PC-9 (cell line): ENCODE measurements around the gene CR1. TPM values are rescaled to one million over a fixed set of nuclear protein-coding genes. Genes with fewer than 3 reads are reported as not detected.
A peak's percentile ranks its signal among the peaks of the same experiment; 100 is the strongest.
"Not testable (repeated sequence)": the region's sequence is repeated elsewhere in the genome, so short reads cannot be mapped to it uniquely, and the experiment has no call there.

Source experiments
- BruUV-seq: library from RNA; stranded (reverse); fragments of 400-500 nt; replicated peaks from 2 replicates; lab custom pipeline; 2021; lab: Mats Ljungman, UMichigan
- CTCF ChIA-PET: fragments of 300-600 bp; sonication (Branson Sonifier 250); formaldehyde crosslinking; loops from one replicate; lab custom pipeline; 2022; ENCODE audit warnings: antibody characterized with exemption; lab: Charles Lee
- POLR2A ChIA-PET: fragments of 300-600 bp; sonication (Branson Sonifier 250); formaldehyde crosslinking; loops from one replicate; lab custom pipeline; 2022; ENCODE audit warnings: antibody characterized with exemption; ENCODE audit not compliant: unreplicated experiment; lab: Charles Lee
- DNase-seq, 2 experiments: peaks; one replicate each; pipeline versions ENCODE4 v3.0.0 to v3.0.0-alpha.2; 2015 to 2022; ENCODE audit warnings: mixed read lengths in 1 of 2
- H2AFZ ChIP-seq: fragments of 200-600 bp; sonication (generic); 2 replicates; pipeline ENCODE4 v1.8.1; 2017; ENCODE audit warnings: antibody characterized with exemption
- H3F3A ChIP-seq: fragments of 200-600 bp; sonication (generic); 2 replicates; pipeline ENCODE4 v1.8.1; 2017; ENCODE audit warnings: antibody characterized with exemption, mild to moderate bottlenecking, low read depth; ENCODE audit not compliant: insufficient read depth
- H3K27ac ChIP-seq: fragments of 200-600 bp; sonication (generic); 2 replicates; pipeline ENCODE4 v1.6.1; 2016; ENCODE audit warnings: mixed run types
- H3K27me3 ChIP-seq: fragments of 200-600 bp; sonication (generic); 2 replicates; pipeline ENCODE4 v1.6.1; 2016; ENCODE audit warnings: low read depth, mixed run types; ENCODE audit not compliant: insufficient read depth
- H3K36me3 ChIP-seq: fragments of 200-600 bp; sonication (generic); 2 replicates; pipeline ENCODE4 v1.6.1; 2016; ENCODE audit warnings: low read depth, mixed run types
- H3K4me1 ChIP-seq: fragments of 200-600 bp; sonication (generic); replicated peaks from 2 replicates; pipeline ENCODE4 v1.6.1; 2016; ENCODE audit warnings: mixed run types; ENCODE audit not compliant: insufficient read depth
- H3K4me2 ChIP-seq: fragments of 200-600 bp; sonication (generic); 2 replicates; pipeline ENCODE4 v1.6.1; 2017; ENCODE audit warnings: mixed run types
- H3K4me3 ChIP-seq: fragments of 200-600 bp; sonication (generic); 2 replicates; pipeline ENCODE4 v1.6.1; 2016; ENCODE audit warnings: mixed run types
- H3K79me2 ChIP-seq: fragments of 200-600 bp; sonication (generic); 2 replicates; pipeline ENCODE4 v1.6.1; 2017; ENCODE audit warnings: low read depth, mixed run types
- H3K9me2 ChIP-seq: fragments of 200-600 bp; sonication (generic); 2 replicates; pipeline ENCODE4 v1.8.1; 2017; ENCODE audit warnings: mild to moderate bottlenecking; ENCODE audit not compliant: insufficient read depth
- H3K9me3 ChIP-seq: fragments of 200-600 bp; sonication (generic); 2 replicates; pipeline ENCODE4 v1.8.1; 2016; ENCODE audit warnings: low read depth; ENCODE audit not compliant: insufficient read depth
- H4K20me1 ChIP-seq: fragments of 200-600 bp; sonication (generic); 2 replicates; pipeline ENCODE4 v1.8.1; 2017; ENCODE audit not compliant: insufficient read depth
- EZH2 ChIP-seq: fragments of 200-600 bp; sonication (generic); IDR thresholded peaks from 2 replicates; pipeline ENCODE4 v1.8.0; 2017; ENCODE audit warnings: antibody characterized with exemption, low read depth
- intact Hi-C: fragments of 100-400 bp; cut with micrococcal nuclease; formaldehyde crosslinking; loops from one replicate; pipeline ENCODE4 v1.10.0; 2022; ENCODE audit not compliant: unreplicated experiment
- total RNA-seq: library from RNA; stranded (reverse); gene quantifications from 2 replicates; pipeline ENCODE4 v1.2.3, GENCODE V29; 2021
- TF ChIP-seq, protein P1 (sequence below): fragments of 200-600 bp; sonication (generic); conservative IDR thresholded peaks from 2 replicates; pipeline ENCODE4 v1.6.1; 2017; ENCODE audit warnings: mixed run types, antibody characterized with exemption, mild to moderate bottlenecking, moderate library complexity

CR1 gene
- total RNA-seq, 1 experiment from 2014 or later, result not detected

DNA sequence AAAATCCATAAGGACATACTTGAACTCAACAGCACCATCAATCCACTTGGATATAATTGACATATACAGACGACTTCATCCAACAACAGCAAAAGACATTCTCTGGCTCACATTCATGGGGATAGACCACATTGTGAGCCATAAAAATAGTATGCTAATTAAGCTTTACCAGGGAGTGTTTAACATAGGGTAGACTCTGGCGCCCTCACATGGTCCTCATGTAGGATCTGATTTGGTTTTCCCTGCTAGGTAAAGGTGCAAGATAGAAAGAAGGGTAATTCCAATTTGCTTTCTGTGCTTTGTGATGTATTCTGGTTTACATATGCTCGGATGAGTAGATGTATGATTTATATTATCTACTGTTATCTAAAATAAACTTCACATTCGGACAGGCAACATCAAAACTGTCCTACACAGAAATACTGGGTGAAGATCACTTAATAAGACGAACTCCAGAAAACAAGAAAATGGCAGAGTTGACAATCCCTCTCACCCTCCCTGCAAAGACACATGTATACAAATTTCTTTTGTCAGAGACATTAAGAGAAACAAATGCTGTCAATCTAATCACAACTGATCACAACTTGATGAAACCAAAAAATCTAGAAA is 176.7 kb downstream of the CR1 start:
- H3K36me3 ChIP-seq, result no peaks in the 10 kb centered on the region
- TF ChIP-seq, protein P1, sequence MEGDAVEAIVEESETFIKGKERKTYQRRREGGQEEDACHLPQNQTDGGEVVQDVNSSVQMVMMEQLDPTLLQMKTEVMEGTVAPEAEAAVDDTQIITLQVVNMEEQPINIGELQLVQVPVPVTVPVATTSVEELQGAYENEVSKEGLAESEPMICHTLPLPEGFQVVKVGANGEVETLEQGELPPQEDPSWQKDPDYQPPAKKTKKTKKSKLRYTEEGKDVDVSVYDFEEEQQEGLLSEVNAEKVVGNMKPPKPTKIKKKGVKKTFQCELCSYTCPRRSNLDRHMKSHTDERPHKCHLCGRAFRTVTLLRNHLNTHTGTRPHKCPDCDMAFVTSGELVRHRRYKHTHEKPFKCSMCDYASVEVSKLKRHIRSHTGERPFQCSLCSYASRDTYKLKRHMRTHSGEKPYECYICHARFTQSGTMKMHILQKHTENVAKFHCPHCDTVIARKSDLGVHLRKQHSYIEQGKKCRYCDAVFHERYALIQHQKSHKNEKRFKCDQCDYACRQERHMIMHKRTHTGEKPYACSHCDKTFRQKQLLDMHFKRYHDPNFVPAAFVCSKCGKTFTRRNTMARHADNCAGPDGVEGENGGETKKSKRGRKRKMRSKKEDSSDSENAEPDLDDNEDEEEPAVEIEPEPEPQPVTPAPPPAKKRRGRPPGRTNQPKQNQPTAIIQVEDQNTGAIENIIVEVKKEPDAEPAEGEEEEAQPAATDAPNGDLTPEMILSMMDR, result peak; percentile 66
- TF ChIP-seq EZH2, result no peak
- H3K79me2 ChIP-seq, result no peaks in the 10 kb centered on the region
- intact Hi-C loops, result no loop called here
- no peak overlapping the region for H3K4me3 ChIP-seq
- no TSS peak for BruUV-seq
- H3K4me2 ChIP-seq, result no peak overlapping the region
- ChIA-PET POLR2A (interaction anchor here (0.6 kb wide), 1 partner anchor 1060 kb away, joined by 10 read pairs; no protein-coding TSS in a partner anchor), CTCF (interaction anchor here (0.5 to 1.0 kb wide), 4 partner anchors 52 to 124 kb away, joined by 3 to 5 read pairs (median 4); no protein-coding TSS in a partner anchor)
- H4K20me1 ChIP-seq, result no peaks in the 10 kb centered on the region
- H3K27ac ChIP-seq, result no peak overlapping the region
- H3F3A ChIP-seq, result no peaks in the 10 kb centered on the region
- no peaks in the 10 kb centered on the region for H3K27me3 ChIP-seq
- 0 out of 2 replicates have a peak, but pooled peaks cover 4% of the 10 kb centered on the region for H3K4me1 ChIP-seq
- H3K9me3 ChIP-seq, result no peaks in the 10 kb centered on the region
- no peak overlapping the region for H2AFZ ChIP-seq
- peak in 1 of 2 experiments; percentile 11 for DNase-seq
- H3K9me2 ChIP-seq, result no peaks in the 10 kb centered on the region

- 0 out of 2 replicates have a peak, but pooled peaks cover 4% of the 10 kb centered on the region for H3K4me1 ChIP-seq
- no peak overlapping the region for H3K4me2 ChIP-seq
- POLR2A ChIA-PET, result no interaction called here
- no peak overlapping the region for H3K4me3 ChIP-seq
- TF ChIP-seq EZH2, result no peak
- TF ChIP-seq, protein P1, result no peak
- no peak overlapping the region for H2AFZ ChIP-seq
- DNase-seq, result no peak
- H3K9me3 ChIP-seq, result no peaks in the 10 kb centered on the region
- no peaks in the 10 kb centered on the region for H3K9me2 ChIP-seq
- CTCF ChIA-PET, result no interaction called here
- no TSS peak for BruUV-seq
- intact Hi-C loops, result no loop called here
- H3K27ac ChIP-seq, result no peak overlapping the region
- no peaks in the 10 kb centered on the region for H4K20me1 ChIP-seq
- H3K79me2 ChIP-seq, result no peaks in the 10 kb centered on the region
- no peaks in the 10 kb centered on the region for H3K36me3 ChIP-seq
- no peaks in the 10 kb centered on the region for H3F3A ChIP-seq
- H3K27me3 ChIP-seq, result no peaks in the 10 kb centered on the region
These were observed 177.4 kb downstream of the CR1 start for GRCh38 chr1:207673399-207673798.

DNA sequence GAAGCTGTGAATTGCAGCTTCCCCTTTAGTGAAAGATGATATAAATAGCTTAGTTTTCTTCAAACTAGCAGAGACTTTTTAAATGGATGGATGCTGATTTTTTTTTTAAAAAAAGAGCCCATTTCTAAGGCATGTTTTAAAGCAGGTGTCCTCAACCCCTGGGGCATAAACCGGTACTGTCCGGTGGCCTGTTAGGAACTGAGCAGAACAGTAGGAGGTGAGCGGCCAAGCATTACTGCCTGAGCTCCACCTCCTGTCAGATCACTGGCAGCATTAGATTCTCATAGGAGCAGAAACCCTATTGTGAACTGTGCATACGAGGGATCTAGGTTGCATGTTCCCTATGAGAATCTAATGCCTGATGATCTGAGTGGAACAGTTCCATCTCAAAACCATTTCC is 180.2 kb downstream of the CR1 start:
- Histone ChIP-seq H3K36me3 (no peaks in the 10 kb centered on the region), H3K9me2 (no peaks in the 10 kb centered on the region), H3K4me3 (no peak overlapping the region), H4K20me1 (no peaks in the 10 kb centered on the region), H3K4me2 (no peak overlapping the region), H3K79me2 (no peaks in the 10 kb centered on the region), H2AFZ (no peak overlapping the region), H3K27ac (no peak overlapping the region), H3K9me3 (no peaks in the 10 kb centered on the region), H3K4me1 (0 out of 2 replicates have a peak, but pooled peaks cover 4% of the 10 kb centered on the region), H3F3A (no peaks in the 10 kb centered on the region), H3K27me3 (no peaks in the 10 kb centered on the region)
- TF ChIP-seq, protein P1, result no peak
- TF ChIP-seq EZH2, result no peak
- intact Hi-C loops, result no loop called here
- ChIA-PET CTCF (no interaction called here), POLR2A (no interaction called here)
- no peak for DNase-seq
- no TSS peak for BruUV-seq

DNA sequence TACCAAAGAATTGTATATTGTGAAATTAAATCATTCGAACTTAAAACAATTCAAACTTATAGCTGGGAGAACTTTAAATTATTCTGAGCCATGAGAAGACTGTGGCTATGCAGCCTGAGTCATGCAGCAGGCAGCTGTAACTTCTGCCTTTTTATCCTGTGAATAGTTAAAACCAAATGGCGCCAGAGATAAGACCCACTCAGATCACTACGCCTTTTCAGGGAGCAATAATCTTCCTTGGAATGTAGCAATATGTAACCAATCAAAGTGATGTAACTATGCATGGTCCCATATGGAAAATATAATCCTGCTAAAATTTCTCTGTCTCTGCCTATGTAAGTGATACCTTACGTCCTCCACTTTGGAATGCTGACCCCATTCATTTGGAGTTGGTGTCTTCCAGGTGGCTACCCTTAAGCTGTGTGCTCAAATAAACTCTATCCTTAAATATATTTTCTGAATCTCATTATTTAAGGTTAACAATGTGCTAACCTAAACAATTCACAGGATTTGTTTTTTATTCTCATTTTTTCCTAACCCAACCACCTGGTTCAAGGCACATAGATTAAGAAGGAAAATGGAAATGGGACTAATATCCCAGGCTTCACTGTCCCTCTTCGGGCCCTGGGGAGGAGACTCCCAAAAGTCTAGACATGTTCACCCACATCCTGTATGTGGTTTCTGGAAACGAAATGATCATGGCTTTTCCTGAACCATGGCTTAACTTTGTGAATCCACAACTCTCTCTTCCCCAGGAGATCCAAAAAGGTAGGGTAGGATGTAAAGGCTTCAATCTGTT is 184.8 kb downstream of the CR1 start:
- H3K4me1 ChIP-seq, DNase-seq, POLR2A ChIA-PET, H3K27ac ChIP-seq, H3K4me3 ChIP-seq, H3K9me3 ChIP-seq, H3K36me3 ChIP-seq, H3K4me2 ChIP-seq, H3F3A ChIP-seq, H3K79me2 ChIP-seq, H2AFZ ChIP-seq, H4K20me1 ChIP-seq, intact Hi-C loops, H3K27me3 ChIP-seq, H3K9me2 ChIP-seq, CTCF ChIA-PET, BruUV-seq: not testable (repeated sequence)

DNA sequence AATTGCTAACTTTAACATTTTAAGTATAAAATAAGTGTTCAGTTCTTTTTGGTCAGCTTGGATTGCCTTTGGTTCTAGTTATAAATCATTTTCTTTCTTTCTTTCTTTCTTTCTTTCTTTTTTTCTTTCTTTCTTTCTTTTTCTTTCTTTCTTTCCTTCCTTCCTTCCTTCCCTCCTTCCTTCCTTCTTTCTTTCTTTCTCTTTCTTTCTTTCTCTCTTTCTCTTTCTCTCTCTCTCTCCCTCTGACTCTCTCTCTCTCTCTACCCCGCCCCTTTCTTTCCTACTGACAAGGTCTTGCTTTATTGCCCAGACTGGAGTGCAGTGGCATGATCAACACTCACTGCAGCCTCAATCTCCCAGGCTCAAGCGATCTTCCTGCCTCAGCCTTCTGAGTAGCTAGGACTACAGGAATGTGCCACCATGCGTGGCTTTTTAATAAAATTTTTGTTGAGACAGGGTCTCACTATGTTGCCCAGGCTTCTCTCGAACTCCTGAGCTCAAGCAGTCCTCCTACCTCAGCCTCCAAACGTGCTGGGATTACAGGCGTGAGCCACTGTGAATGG is 187.0 kb downstream of the CR1 start:
- BruUV-seq, H3K4me1 ChIP-seq, H3K36me3 ChIP-seq, intact Hi-C loops, H3K27me3 ChIP-seq, H3K9me3 ChIP-seq, H3K9me2 ChIP-seq, H3K79me2 ChIP-seq, H3K4me2 ChIP-seq, H3F3A ChIP-seq, CTCF ChIA-PET, H3K4me3 ChIP-seq, POLR2A ChIA-PET, H2AFZ ChIP-seq, H4K20me1 ChIP-seq, H3K27ac ChIP-seq, DNase-seq: not testable (repeated sequence)
